Frontal cortex (tissue), 4 donors: Measurements from ENCODE around the gene C2orf68. TPM values are rescaled to one million over a fixed set of nuclear protein-coding genes. Genes with fewer than 3 reads are reported as not detected.
"Not testable (repeated sequence)": the region's sequence is repeated elsewhere in the genome, so short reads cannot be mapped to it uniquely, and the experiment has no call there.

Source experiments
- DNase-seq, 2 donors: peaks; one replicate each; pipeline ENCODE4 v3.0.0; 2012; ENCODE audit warnings: low spot score in 2 of 2
- FAIRE-seq: peaks from 2 replicates; lab custom pipeline; 2012; peaks lifted over from hg19 to GRCh38; lab: Jason Lieb, UNC
- total RNA-seq: library from RNA; depleted of rRNA; stranded (reverse); fragments of >200 nt; gene quantifications from one replicate; pipeline ENCODE4 v1.2.3, GENCODE V29; 2014
- donor health status: control.
- donor health status: control.
- donor health status: control.

C2orf68 gene
- total RNA-seq, 1 donor from 2014 or later: 22.8 TPM

DNA sequence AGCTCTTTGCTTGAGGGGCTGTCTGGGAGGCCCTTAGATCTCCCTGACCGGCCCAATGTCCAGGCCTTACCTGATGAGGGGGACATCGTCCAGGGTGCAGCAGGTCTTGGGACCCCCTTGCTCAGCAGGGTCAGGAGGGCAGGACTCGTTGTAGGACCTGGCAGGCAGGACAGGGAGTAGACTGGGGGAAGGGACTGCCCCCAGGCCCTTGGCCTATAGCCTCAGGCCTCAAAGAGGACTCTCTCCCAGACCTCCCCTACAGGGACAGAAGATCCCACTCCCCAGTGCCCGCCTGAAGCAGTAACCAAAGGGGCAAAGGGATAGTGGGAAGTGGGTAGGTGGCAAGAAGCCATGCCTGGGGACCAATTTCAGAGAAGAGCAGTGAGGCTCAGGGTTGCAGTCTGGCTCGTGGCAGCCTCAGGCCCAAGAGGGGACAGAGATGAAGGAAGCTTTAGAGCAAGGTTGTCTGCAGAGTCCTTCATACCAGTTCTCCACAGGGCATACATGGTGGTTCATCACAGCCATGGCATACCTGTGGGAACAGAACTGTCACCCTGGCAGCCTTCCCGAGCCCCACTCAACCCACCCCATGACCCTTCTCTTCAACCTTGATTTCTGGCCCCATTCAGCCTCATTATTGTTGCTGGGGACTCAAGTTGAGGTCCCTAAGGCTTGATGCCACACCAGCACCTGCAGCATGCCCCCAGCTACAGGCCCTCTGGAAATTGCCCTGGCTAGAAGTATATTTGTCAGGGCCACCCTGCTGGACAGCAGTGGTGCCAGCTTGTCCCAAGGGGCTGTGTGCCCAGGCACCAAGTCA, 10.7 kb downstream of the C2orf68 start:
- no peak for FAIRE-seq

DNA sequence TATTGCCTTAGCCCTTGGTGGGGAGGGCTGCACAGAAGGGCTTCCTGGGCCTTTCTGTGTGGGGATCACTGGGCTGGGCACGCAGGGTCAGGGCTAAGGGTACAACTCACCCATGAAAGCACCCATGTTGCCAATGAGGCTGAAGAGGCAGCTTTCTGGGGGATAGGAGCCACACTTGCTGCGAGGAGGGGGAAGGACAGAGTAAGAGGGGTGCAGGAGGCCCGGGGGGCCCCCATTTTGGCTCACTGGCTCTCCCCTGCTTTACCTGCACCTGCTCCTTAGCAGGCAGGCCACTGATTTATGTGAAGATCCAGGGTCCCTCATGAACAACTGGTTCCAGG, 11.7 kb downstream of the C2orf68 start:
- no peak for DNase-seq
- no peak for FAIRE-seq

More for the DNA sequence above, 10.7 kb downstream of the C2orf68 start:
- DNase-seq: no peak

DNA sequence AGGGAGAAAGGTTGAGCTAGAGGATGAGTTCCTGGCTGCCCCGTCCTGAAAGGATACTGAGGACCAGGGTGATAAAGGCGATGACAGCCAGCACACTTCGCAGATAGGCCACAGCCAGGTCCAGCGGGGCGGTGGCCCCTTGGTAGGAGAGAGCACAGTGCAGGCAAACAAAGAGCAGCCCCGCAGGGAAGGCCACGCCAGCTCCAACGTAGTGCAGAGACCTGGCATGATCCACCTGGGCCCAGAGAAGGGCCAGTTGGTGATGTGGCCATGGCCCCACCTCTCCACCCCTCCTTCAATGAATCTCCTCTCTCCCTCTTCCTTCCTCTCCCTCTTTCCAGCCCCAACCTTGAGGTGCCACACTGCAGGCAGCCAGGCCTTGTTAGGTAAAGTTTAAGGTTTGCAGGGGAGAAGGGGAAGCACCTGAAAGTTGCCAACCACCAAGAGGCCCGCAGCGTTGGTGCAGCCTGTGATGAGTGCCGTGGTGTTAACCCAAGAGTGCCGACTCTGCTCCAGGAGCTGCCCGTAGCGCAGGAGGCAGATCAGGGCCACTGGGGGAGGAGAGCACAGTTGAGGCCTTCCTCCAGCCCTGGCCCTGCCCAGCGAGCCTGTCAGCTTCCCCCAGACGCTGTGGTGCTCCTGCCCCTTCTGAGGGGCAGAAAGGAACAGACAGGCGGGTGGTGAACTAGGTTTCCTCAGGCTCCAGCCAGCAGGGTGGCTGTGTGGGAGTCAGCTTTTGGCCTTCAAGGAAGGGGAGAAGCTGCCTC, 12.2 kb downstream of the C2orf68 start:
- FAIRE-seq (no peak), DNase-seq (no peak)

DNA sequence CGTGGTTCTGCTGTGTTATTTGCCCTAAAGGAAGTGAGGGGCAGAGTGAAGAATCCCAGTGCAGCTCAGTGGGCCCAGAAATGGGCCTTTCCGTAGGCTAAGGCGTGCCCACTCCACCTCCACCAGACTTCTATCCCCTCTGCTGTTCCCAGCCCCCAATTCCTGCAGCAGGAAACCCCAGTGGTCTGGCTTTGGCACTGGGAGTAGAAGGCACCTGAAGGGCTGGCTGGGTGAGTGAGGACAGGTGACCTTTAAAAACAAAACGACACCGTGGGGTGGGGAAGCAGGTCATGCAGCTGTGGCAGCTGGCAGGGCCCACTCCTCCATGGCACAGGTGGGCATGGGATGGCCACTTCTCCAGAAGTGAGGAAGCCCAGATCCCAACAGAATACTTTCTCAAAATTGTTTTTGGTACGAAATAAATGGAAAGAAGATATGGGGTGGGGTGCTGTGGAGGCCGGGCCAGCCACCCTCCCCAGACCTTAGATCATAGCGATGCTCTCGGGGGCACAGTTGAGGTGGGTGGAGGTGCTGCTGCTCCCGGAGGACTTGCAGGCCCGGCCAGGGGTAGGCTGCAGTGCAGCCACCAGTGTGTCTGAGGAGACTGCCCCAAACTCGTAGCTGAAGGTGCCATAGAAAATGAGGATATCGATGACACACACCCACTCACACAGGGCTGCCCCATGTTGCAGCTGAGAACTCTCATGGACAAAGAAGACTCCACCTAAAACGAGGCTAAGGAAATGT, 13.1 kb downstream of the C2orf68 start:
- FAIRE-seq (no peak), DNase-seq (no peak)

DNA sequence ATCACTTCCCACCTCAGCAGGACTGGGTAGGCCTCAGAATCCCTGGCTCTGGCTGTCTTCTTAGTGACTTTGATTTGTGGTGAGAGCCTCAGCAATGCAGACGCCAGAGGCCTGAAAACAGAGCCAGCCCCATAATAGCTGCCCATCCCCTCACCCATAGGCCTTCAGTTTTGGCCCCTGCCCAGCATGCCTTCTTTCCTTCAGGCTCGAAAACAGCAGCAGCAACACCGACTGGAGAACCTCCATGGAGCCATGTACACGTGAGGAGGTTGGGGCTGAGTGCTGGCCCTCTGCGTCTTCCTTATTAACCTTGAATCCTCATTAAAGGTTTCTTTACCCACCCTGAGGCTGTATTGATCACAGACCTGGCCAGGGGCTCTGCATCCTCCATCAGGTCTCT, 14.6 kb downstream of the C2orf68 start:
- no peak for DNase-seq
- no peak for FAIRE-seq

DNA sequence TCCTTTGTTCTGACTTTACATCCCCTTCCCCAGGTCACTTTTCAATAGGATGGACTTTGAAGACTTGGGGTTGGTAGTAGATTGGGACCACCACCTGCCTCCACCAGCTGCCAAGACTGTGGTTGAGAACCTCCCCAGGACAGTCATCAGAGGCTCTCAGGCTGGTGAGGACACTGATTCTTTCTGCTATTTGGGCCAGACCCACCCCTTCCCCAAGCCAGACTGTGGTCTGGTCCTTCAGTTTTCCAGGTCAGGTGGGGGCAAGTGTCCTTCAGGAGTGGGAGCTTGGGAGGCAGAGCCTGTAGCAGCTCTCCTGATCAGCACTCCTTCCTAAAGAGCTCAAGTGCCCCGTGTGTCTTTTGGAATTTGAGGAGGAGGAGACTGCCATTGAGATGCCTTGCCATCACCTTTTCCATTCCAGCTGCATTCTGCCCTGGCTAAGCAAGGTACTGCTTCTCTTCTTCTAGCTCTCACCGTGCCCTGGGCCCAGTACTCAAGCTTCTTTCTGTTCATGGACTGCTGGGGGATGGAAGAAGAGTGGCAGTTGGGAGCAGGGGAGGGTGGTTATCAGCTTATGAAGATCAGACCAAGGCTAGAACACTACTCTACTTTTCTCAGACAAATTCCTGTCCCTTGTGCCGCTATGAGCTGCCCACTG, 15.3 kb downstream of the C2orf68 start:
- no peak for FAIRE-seq

DNA sequence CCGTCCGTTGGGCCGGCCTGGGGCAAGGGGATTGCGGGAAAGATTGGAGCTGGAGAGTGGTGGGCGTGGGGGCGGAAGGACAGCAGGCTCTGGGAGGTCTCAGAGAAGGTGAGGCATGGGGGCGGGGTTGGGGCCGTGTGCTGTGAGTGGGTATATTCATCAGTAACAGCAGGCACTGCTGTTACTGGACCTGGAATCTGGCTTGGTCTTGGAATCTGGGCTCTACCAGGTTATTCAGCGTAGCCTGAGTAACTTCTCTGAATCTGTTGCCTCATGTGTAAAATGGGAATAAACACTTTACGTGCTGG, 15.9 kb downstream of the C2orf68 start:
- no peak for DNase-seq
- FAIRE-seq: no peak

More for the DNA sequence above, 15.3 kb downstream of the C2orf68 start:
- DNase-seq: no peak

DNA sequence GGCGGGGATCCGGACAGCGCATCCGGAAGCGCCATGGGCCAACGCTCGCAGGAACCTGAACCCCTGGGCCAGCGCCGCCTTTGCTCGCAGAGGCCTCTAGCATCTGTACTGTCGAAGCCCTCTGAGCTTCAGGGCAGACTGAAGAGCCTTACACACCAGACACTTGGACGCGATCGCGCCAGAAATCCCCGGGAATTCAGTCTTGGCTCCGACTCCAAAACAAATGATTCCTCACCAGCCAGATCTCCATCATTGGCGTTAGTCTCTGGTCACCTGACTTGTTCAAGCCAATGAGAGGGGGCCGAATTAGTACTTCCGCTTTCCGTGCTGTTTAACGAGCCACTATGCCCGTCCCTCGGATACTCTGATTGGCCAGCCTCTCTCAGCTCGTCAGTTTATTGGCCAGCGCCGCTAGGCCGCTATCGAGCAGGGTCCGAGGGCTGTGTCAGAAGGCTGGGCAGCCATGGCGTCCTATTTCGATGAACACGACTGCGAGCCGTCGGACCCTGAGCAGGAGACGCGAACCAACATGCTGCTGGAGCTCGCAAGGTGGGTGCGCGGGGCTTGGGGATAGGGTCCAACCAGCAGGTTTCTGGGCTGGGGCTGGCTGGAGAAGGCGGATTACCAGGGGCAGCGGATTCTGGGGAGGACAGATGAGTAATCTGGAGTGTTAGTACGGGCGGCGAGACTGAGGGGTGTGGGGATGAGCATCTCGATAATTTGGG, 16.4 kb downstream of the C2orf68 start, which contains the start of gene RNF181:
TSS of gene RNF181 (plus strand) at position 445 of the 725 bp plus-strand sequence. CDS start at position 464, 19 bp downstream.
- FAIRE-seq (peak; percentile 96), DNase-seq (peak; percentile 91 to 96)

DNA sequence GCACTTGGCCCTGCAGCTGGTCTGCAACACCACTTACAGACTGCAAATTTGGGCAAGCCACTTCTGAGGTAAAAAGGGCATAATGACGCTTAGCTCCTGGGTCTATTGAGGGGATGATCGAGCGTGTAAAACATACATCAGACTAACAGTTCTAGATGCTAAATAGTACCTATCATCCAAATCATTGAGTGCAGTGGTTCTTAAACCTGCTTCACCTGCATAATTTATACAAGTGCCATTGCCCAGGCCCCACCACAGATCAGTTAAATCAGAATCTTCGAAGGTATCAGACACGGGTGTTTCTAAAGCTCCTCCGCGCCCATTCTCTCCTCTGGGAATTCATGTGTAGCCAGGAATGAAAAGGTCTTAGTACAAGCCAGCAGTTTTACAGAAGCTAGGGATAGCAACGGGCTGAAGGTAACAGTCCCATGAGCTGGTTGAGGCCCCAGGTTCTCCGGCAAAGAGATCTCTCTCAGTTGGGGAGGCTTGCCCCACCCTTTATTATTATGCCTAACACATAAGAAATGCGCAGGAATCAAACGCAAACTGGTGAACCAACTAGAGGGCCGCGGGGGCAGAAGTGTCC, 17.1 kb downstream of the C2orf68 start:
- FAIRE-seq (no peak), DNase-seq (no peak)

DNA sequence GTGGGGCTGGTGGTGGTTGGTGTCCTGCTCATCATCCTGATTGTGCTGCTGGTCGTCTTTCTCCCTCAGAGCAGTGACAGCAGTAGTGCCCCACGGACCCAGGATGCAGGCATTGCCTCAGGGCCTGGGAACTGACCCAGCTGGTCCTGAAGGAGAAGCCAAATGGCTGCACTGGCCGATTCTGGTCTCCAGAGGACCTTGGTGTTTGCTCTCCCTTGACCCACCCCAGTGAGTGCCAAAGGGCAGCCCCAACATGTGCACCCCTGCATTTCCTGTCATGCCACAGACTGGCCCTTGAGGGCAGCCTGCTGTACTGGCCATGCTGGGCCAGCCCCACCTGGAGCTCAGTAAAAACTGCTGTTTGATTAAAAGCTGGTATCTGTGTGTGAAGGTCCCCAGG, 18.8 kb downstream of the C2orf68 start:
- FAIRE-seq (no peak), DNase-seq (no peak)

DNA sequence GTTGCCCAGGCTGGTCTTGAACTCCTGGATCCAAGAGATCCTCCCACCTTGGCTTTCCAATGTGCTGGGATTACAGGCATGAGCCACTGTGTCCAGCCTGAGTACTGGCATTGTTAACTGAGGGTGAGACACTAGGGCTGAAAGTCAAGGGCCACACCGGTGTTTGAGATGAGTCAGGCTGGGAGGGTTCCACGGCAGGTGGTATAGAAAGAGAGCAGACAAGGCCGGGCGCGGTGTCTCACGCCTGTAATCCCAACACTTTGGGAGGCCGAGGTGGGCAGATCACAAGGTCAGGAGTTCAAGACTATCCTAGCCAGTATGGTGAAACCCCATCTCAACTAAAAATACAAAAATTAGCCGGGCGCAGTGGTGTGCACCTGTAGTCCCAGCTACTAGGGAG, 19.6 kb downstream of the C2orf68 start:
- FAIRE-seq, DNase-seq: not testable (repeated sequence)

DNA sequence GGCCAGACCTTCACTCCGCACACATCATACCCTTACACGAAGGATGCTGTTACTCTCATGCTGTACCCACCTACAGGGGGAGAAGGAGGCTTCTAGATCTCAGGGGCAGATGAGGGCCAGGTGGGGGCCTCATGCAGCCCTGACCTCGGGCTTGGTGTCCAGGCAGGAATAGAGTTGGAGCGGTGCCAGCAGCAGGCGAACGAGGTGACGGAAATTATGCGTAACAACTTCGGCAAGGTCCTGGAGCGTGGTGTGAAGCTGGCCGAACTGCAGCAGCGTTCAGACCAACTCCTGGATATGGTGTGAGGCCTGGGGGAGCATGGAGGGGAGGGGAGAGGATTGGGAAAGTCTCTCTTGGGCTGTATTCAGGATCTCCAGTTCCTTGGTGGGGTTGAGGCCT, 20.3 kb downstream of the C2orf68 start:
- DNase-seq (no peak), FAIRE-seq (no peak)

DNA sequence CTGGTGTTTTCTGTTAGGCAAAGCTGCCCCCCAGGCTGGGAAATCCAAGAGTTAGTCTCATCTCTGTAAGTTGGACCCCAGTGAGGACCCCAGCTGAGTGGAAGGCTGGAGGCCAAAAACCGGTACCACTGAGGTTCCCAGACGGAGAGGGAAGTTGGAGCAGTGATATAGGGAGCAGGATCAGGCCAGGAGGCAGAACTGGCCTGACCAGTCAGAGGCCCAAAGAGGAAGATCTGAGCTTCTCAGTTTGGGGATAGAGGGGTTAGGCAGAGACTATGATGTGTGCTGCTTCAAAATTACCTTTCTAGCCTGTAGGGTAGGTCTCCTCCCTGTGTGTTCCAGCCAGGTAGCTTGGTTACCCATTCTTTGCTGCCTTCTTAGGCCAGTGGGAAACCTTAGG, 20.9 kb downstream of the C2orf68 start:
- no peak for FAIRE-seq
- DNase-seq: no peak

DNA sequence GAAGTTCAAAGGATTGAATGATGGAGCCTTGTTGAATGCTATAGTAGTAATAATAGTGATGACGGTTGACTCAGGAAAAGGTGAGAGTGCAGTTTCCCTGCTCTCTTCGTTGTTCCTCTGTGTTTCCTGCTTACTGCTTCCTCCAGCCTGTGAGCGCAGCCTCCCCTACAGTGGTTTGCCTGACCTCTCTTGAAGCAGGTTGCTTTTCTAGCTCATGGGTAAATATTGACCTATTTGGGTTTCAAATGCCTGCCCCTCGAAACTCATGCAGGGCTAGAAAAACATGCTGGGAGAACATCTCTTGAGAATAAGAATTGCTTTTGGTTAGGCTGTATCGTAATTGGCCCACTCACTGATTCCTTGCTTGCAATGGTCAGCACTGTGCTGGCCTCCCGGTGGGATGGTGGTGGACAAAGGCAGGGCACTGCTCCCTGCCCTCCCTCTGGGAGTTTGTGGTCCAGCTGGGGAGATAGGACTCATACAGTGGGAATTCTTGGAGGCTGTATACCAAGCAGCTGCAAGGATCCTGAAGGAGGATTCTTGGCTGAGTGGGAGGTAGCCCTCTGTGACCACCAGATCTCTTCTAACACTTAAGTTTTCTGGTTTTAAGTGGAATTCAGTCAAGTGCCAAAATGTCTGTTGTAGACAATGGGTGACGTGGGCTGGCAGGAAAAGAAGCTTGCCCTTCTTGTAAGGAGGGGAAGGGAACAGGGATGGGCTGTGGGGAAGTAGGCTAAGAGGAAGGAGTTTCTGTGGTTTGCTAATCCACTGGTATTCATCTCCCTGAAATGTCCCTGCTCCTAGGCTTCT, 21.7 kb downstream of the C2orf68 start:
- DNase-seq: peak in 1 of 2 donors; percentile 37
- FAIRE-seq: no peak

DNA sequence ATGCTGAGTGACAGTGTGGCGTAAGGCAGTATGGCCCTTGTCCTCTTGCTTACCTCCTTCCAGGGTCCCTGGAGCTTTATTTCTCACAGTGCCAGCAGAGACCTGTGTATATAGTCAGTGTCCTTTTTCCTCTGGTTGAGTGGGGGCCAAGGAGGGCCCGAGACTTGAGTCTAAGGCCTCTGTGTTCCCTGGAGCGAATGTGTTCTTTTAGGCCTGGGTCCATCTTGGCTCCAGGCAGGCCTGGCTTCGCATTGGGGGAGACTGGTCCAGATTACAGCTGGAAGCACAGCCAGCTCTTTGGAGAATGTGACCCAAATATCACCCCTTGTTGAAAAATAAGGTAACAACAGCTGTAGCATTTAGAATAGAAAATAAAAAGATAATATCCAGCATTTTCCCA, 22.7 kb downstream of the C2orf68 start:
- DNase-seq (no peak), FAIRE-seq (no peak)

DNA sequence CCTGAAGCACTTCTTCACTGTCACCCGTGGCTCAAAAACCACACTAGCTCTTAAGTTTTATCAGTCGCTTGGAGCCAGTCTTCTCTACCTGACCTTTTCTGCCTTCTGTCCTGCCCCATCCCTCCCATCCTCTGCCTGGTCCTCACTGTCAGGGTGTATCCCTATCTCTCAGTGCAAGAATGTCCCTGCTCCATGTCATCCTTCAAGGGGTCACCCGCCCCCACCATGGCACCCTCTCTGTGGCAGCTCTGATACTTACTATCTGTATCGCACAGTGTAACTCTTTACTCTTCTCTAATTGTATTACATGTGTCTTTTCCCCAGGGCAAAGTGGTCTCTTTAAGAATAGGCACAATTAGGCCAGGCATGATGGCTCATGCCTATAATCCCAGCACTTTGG, 23.2 kb downstream of the C2orf68 start:
- DNase-seq (no peak), FAIRE-seq (no peak)

DNA sequence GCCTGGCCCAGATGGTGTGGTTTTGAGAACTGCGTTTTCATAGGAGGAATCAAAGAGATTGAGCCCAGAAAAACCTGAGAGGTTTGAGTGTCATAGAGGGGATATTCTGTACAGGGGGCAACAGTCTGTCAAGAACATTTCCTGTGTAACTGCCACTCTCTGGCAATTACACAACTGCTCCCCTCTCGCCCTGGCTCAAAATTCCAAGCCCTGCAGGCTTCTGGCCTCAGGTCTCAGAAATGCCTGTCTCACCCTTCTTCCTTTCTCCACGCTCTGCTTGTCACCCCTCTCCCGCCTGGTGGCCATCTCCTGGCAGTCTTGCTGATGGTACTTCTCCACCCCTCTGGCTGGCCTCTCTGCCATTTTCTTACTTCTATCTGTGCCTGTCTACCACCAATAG, 23.6 kb downstream of the C2orf68 start:
- DNase-seq (no peak), FAIRE-seq (no peak)

DNA sequence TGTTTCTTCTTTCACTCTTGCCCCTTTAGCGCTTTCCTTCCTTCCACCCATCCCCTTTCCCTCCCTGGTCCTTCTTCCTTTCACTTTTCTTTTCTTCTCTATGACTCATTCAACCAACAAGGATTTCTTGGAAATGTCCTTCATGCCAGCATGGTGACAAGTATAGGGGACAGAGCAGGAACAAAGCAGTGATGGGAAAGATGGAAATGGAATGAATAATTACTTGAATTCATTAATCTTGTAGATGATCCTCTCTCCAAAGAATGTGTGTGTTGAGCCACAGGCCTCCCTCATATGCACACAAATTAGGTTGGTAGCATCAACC, 26.1 kb downstream of the C2orf68 start:
- no peak for FAIRE-seq
- peak in 1 of 2 donors; percentile 55 for DNase-seq
